Measurements from ENCODE around the gene SEZ6L. TPM values are rescaled to one million over a fixed set of nuclear protein-coding genes. Genes with fewer than 3 reads are reported as not detected.

The SEZ6L gene
- total RNA-seq, 1 donor from 2014 or later: 109 TPM

Small RNAs within 50 kb of the gene (small RNA-seq; reads per million reads assigned to genes)
- not detected for gene RNA5SP495 (ENCODE audit: low replicate concordance)
